ENCODE measurements around the gene SPARC.

GRCh38 chr5:151720215-151720614 is 33.5 kb upstream of the SPARC start:
- TF ChIP-seq CREB1 (IDR thresholded peaks at IDR 0.05; ENCODE audit: low read depth): no peak
- no peak for TF ChIP-seq TAF1 (IDR thresholded peaks at IDR 0.05; ENCODE audit: low read depth)
- TF ChIP-seq, protein P1, sequence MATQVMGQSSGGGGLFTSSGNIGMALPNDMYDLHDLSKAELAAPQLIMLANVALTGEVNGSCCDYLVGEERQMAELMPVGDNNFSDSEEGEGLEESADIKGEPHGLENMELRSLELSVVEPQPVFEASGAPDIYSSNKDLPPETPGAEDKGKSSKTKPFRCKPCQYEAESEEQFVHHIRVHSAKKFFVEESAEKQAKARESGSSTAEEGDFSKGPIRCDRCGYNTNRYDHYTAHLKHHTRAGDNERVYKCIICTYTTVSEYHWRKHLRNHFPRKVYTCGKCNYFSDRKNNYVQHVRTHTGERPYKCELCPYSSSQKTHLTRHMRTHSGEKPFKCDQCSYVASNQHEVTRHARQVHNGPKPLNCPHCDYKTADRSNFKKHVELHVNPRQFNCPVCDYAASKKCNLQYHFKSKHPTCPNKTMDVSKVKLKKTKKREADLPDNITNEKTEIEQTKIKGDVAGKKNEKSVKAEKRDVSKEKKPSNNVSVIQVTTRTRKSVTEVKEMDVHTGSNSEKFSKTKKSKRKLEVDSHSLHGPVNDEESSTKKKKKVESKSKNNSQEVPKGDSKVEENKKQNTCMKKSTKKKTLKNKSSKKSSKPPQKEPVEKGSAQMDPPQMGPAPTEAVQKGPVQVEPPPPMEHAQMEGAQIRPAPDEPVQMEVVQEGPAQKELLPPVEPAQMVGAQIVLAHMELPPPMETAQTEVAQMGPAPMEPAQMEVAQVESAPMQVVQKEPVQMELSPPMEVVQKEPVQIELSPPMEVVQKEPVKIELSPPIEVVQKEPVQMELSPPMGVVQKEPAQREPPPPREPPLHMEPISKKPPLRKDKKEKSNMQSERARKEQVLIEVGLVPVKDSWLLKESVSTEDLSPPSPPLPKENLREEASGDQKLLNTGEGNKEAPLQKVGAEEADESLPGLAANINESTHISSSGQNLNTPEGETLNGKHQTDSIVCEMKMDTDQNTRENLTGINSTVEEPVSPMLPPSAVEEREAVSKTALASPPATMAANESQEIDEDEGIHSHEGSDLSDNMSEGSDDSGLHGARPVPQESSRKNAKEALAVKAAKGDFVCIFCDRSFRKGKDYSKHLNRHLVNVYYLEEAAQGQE (IDR thresholded peaks at IDR 0.05; ENCODE audit: low read depth): no peak
- TF ChIP-seq MAX (IDR thresholded peaks at IDR 0.05): no peak
- TF ChIP-seq TEAD4 (IDR thresholded peaks at IDR 0.05): no peak

Measured in Ishikawa (cell line).